Liver (tissue), 3 donors: ENCODE data around the gene FALEC.

Experiments used
- FOXA1 ChIP-seq: IDR thresholded peaks from 2 replicates; pipeline ENCODE4 v1.6.1; 2016; ENCODE audit warnings: antibody characterized with exemption
- GABPA ChIP-seq, 2 donors: IDR thresholded peaks in 1 of 2; conservative IDR thresholded peaks in 1 of 2; 2 replicates each; pipeline ENCODE4 v1.6.1; 2016; ENCODE audit warnings: antibody characterized with exemption in 2 of 2, mild to moderate bottlenecking in 1 of 2, moderate library complexity in 1 of 2
- HNF4G ChIP-seq: IDR thresholded peaks from 2 replicates; pipeline ENCODE4 v1.6.1; 2016; ENCODE audit warnings: antibody characterized with exemption
- RAD21 ChIP-seq, 2 donors: IDR thresholded peaks; 2 replicates each; pipeline ENCODE4 v1.6.1; 2016; ENCODE audit warnings: antibody characterized with exemption in 2 of 2, mild to moderate bottlenecking in 2 of 2
- TAF1 ChIP-seq: conservative IDR thresholded peaks from 2 replicates; pipeline ENCODE4 v1.6.1; 2016; ENCODE audit warnings: antibody characterized with exemption, mild to moderate bottlenecking
- TF ChIP-seq, protein P1 (sequence below): fragments of 150-350 bp; IDR thresholded peaks from 2 replicates; pipeline ENCODE4 v1.5.1; 2017; ENCODE audit warnings: improper control_type of control experiment, low read depth, low read length; ENCODE audit not compliant: missing input control
- TF ChIP-seq, protein P2 (sequence below): IDR thresholded peaks from 2 replicates; pipeline ENCODE4 v1.6.1; 2016; ENCODE audit warnings: antibody characterized with exemption
- TF ChIP-seq, protein P3 (sequence below): IDR thresholded peaks from 2 replicates; pipeline ENCODE4 v1.6.1; 2016; ENCODE audit warnings: antibody characterized with exemption
- donor health status: healthy.
- donor health status: healthy.

DNA sequence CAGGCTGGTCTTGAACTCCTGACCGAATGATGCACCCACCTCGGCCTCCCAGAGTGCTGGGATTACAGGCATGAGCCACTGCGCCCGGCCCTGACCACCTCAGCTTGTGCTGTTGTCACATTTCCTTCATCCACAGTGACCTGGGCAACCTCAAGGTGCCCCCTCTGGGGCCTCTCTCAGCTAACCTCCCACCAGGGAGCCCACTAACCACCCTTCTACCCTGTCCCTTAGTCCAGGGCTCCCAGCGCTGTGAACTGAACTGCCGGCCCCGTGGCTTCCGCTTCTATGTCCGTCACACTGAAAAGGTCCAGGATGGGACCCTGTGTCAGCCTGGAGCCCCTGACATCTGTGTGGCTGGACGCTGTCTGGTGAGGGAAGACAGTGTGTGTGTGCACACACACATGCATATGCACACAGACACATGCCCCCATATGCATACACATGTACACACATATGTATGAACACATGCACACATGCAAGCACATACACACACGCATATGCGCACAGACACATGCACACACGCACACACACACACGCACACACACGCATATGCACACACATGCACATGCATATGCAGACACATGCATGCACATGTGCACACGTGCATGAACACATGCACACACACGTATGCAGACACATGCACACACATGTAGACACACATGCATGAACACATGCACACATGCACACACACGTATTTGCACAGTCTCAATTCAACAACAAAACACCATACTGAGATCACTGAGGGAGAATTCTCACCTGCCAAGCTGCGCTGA lies 39.8 kb downstream of the FALEC start:
- TF ChIP-seq, protein P1, sequence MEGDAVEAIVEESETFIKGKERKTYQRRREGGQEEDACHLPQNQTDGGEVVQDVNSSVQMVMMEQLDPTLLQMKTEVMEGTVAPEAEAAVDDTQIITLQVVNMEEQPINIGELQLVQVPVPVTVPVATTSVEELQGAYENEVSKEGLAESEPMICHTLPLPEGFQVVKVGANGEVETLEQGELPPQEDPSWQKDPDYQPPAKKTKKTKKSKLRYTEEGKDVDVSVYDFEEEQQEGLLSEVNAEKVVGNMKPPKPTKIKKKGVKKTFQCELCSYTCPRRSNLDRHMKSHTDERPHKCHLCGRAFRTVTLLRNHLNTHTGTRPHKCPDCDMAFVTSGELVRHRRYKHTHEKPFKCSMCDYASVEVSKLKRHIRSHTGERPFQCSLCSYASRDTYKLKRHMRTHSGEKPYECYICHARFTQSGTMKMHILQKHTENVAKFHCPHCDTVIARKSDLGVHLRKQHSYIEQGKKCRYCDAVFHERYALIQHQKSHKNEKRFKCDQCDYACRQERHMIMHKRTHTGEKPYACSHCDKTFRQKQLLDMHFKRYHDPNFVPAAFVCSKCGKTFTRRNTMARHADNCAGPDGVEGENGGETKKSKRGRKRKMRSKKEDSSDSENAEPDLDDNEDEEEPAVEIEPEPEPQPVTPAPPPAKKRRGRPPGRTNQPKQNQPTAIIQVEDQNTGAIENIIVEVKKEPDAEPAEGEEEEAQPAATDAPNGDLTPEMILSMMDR: no peak
- TF ChIP-seq RAD21 (IDR thresholded peaks at IDR 0.05) (no peak), HNF4G (no peak), TAF1 (no peak), FOXA1 (no peak), GABPA (IDR thresholded peaks at IDR 0.05 in 1 of 2, conservative IDR thresholded peaks at IDR 0.05 in 1 of 2) (no peak)
- TF ChIP-seq, protein P2, sequence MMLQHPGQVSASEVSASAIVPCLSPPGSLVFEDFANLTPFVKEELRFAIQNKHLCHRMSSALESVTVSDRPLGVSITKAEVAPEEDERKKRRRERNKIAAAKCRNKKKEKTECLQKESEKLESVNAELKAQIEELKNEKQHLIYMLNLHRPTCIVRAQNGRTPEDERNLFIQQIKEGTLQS: no peak
- TF ChIP-seq, protein P3, sequence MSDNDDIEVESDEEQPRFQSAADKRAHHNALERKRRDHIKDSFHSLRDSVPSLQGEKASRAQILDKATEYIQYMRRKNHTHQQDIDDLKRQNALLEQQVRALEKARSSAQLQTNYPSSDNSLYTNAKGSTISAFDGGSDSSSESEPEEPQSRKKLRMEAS: no peak
